Measurements from ENCODE around the gene ENO4. TPM values are rescaled to one million over a fixed set of nuclear protein-coding genes. Genes with fewer than 3 reads are reported as not detected.

ENO4 gene
- total RNA-seq, 1 donor from 2014 or later, result not detected

GRCh38 chr10:116836902-116837523 lies 12.3 kb upstream of the ENO4 start:
- DNase-seq (ENCODE audit: low spot score in 2 of 2), result no peak
- peak in 1 of 3 experiments; percentile 8 for TF ChIP-seq CTCF (IDR thresholded peaks at IDR 0.05)
- intact Hi-C loops (cut with DNase I), result no loop called here
- Histone ChIP-seq H3K27me3 (no peaks in the 10 kb centered on the region), H3K4me3 (no peak overlapping the region), H3K9me3 (no peaks in the 10 kb centered on the region), H3K27ac (no peak overlapping the region), H3K4me1 (no peaks in the 10 kb centered on the region), H3K36me3 (no peaks in the 10 kb centered on the region)

- Histone ChIP-seq H3K9me3 (no peaks in the 10 kb centered on the region), H3K27me3 (no peaks in the 10 kb centered on the region), H3K4me3 (no peak overlapping the region), H3K4me1 (no peaks in the 10 kb centered on the region), H3K27ac (no peak overlapping the region), H3K36me3 (no peaks in the 10 kb centered on the region)
- DNase-seq (ENCODE audit: low spot score in 2 of 2), result no peak
- intact Hi-C loops (cut with DNase I), result no loop called here
- TF ChIP-seq CTCF (IDR thresholded peaks at IDR 0.05), result no peak
Observed at GRCh38 chr10:116838143-116838725, 11.1 kb upstream of the ENO4 start.

- DNase-seq (ENCODE audit: low spot score in 2 of 2), result no peak
- Histone ChIP-seq H3K27me3 (no peaks in the 10 kb centered on the region), H3K9me3 (no peaks in the 10 kb centered on the region), H3K4me3 (no peak overlapping the region), H3K36me3 (no peaks in the 10 kb centered on the region), H3K4me1 (no peaks in the 10 kb centered on the region), H3K27ac (no peak overlapping the region)
- TF ChIP-seq CTCF (IDR thresholded peaks at IDR 0.05), result no peak
- intact Hi-C loops (cut with DNase I), result no loop called here
Observed at GRCh38 chr10:116840389-116841075, 8.8 kb upstream of the ENO4 start.

GRCh38 chr10:116845823-116846222 lies 3.5 kb upstream of the ENO4 start:
- Histone ChIP-seq H3K27ac (no peak overlapping the region), H3K4me1 (no peaks in the 10 kb centered on the region), H3K4me3 (no peak overlapping the region), H3K36me3 (no peaks in the 10 kb centered on the region), H3K9me3 (no peaks in the 10 kb centered on the region), H3K27me3 (no peaks in the 10 kb centered on the region)
- intact Hi-C loops (cut with DNase I), result no loop called here
- no peak for TF ChIP-seq CTCF (IDR thresholded peaks at IDR 0.05)
- no peak for DNase-seq (ENCODE audit: low spot score in 2 of 2)

- TF ChIP-seq CTCF (IDR thresholded peaks at IDR 0.05), result no peak
- DNase-seq (ENCODE audit: low spot score in 2 of 2), result no peak
- peak overlapping the region; percentile 62 to 72 for H3K4me3 ChIP-seq
- no peak overlapping the region for H3K27ac ChIP-seq
- intact Hi-C loops (cut with DNase I), result no loop called here
- no peaks in the 10 kb centered on the region for H3K4me1 ChIP-seq
- H3K36me3 ChIP-seq, result no peaks in the 10 kb centered on the region
- no peaks in the 10 kb centered on the region for H3K9me3 ChIP-seq
- no peaks in the 10 kb centered on the region for H3K27me3 ChIP-seq
Observed at GRCh38 chr10:116848032-116848943, 1.0 kb upstream of the ENO4 start.
